Measurements from ENCODE around the gene TMEM267. TPM values are rescaled to one million over a fixed set of nuclear protein-coding genes. Genes with fewer than 3 reads are reported as not detected.
A peak's percentile ranks its signal among the peaks of the same experiment; 100 is the strongest.

The TMEM267 gene
- total RNA-seq, 1 experiment from 2014 or later: 17.5 TPM

DNA sequence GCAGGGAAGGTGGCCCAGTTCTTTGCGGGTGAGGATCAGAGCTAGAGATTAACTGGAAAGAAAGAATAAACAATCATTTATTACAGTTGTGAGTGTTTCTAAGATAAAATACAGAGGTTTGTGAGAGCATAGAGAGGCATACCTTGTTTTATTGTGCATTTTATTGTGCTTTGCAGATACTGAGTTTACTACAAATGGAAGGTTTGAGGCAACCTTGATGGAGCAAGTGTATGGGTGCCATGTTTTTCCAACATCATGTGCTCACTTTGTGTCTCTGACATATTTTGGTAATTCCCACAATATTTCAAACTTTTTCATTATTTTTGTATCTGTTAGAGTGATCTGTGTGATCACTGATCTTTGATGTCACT is 32.0 kb upstream of the TMEM267 start (continued):
- TF ChIP-seq EZH2phosphoT487 (IDR thresholded peaks at IDR 0.05; ENCODE audit: borderline replicate concordance) (no peak), EZH2 (IDR thresholded peaks at IDR 0.05) (no peak)

DNA sequence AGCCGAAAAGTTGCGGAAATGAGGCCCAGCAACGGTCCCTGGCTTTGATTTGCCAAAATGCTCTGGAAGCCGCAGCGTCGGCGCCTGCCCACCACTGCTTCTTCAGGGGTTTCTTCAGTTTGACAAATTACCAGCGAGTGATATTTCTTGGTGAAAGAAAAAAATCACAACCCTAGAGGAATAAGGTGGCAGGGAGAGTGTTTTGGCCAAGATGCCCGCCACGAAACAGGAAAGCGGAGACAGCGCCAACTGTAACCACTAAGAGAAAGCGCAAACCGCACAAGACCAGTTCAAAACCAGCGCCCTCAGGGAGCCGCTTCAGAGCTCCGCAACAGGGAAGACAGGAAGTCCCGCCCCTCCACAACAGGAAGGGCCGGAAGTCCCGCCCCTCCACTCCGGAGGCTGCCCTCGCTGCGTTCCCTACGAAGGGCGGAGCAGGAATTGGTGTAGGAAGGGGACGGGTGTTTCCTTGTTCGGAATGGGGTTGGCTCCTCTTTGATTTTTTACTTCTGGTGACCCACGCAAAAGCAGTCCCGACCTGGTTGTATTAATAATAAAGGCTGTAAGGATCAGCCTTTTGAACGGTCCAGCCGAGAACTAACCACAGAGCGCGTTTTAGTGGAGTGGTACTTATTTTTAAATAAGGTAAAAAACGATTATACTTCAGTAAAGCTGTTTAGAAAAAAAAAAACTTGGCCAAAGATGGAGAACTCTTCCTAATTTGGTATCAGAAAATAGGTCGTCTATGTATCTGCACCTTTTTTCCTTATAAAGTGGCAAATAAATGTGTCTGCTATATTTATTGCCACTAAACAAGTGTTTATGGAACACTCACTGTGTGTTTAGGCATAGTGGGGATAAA is 31.4 kb upstream of the TMEM267 start, which contains the start of gene C5orf34:
Gene C5orf34 (minus strand): TSS at position 333 of the 862 bp plus-strand sequence. CDS start 5,809 bp downstream, outside the sequence.
- DNase-seq (ENCODE audit: low read depth, low spot score): peak; percentile 90
- POLR2A ChIA-PET: interaction anchor here (0.6 to 1.1 kb wide), 5 partner anchors 9 to 320 kb away, joined by 3 to 10 read pairs (median 4); partner anchors contain the start of gene TMEM267
- TSS peak; percentile 95 for BruUV-seq (replicated peaks)
- Histone ChIP-seq H3K4me2 (ENCODE audit: low read length) (peak within 1 kb of the TSS; percentile 76), H3K36me3 (ENCODE audit: control insufficient read depth in 1 of 2, insufficient read depth in 2 of 2, low read length in 2 of 2) (no peaks in the 10 kb centered on the region), H3K27me3 (ENCODE audit: insufficient read depth, low read length) (no peaks in the 10 kb centered on the region), H3K79me2 (ENCODE audit: insufficient read depth, low read length) (peaks cover 16% of the 10 kb centered on the region), H2AFZ (ENCODE audit: low read depth, low read length, poor library complexity, severe bottlenecking) (peak within 1 kb of the TSS; percentile 79), H3K9me3 (ENCODE audit: control insufficient read depth in 1 of 2, insufficient read depth in 1 of 2, low read depth in 1 of 2, low read length in 2 of 2) (no peaks in the 10 kb centered on the region), H3K9me2 (ENCODE audit: insufficient read depth) (no peaks in the 10 kb centered on the region), H3K27ac (ENCODE audit: low read depth, low read length) (peak within 1 kb of the TSS; percentile 70), H3K4me3 (replicated peaks in 1 of 2; ENCODE audit: low read depth in 1 of 2, low read length in 2 of 2) (peak within 1 kb of the TSS; percentile 80 to 85), H4K20me1 (ENCODE audit: insufficient read depth) (no peaks in the 10 kb centered on the region), H3K9ac (ENCODE audit: low read length) (peak within 1 kb of the TSS; percentile 86), H3K4me1 (ENCODE audit: control insufficient read depth in 1 of 2, insufficient read depth in 2 of 2, low read length in 2 of 2) (peaks cover 5 to 18% of the 10 kb centered on the region in 2 experiments; a peak in 2 of 4 replicates)
- intact Hi-C loops (cut with micrococcal nuclease): no loop called here
- ATAC-seq: peak; percentile 99
- CTCF ChIA-PET: interaction anchor here (1.2 kb wide), 1 partner anchor 31 kb away, joined by 5 read pairs; the partner anchor contains the start of gene TMEM267
- TF ChIP-seq TCF7L2 (IDR thresholded peaks at IDR 0.05; ENCODE audit: borderline replicate concordance, extremely low read depth, insufficient read depth, insufficient read length): peak; percentile 77
- no peak for TF ChIP-seq FOSL1 (IDR thresholded peaks at IDR 0.05; ENCODE audit: low read depth)
- peak; percentile 94 for TF ChIP-seq POLR2A (IDR thresholded peaks at IDR 0.05; ENCODE audit: borderline replicate concordance, extremely low read depth, insufficient read depth, insufficient read length)
- TF ChIP-seq EGR1 (IDR thresholded peaks at IDR 0.05; ENCODE audit: low read depth): 0 out of 2 replicates have a peak, but pooled peaks have one; percentile 10
- 0 out of 2 replicates have a peak, but pooled peaks have one; percentile 18 for TF ChIP-seq CBX3 (IDR thresholded peaks at IDR 0.05; ENCODE audit: low read depth)
- TF ChIP-seq, protein P1, sequence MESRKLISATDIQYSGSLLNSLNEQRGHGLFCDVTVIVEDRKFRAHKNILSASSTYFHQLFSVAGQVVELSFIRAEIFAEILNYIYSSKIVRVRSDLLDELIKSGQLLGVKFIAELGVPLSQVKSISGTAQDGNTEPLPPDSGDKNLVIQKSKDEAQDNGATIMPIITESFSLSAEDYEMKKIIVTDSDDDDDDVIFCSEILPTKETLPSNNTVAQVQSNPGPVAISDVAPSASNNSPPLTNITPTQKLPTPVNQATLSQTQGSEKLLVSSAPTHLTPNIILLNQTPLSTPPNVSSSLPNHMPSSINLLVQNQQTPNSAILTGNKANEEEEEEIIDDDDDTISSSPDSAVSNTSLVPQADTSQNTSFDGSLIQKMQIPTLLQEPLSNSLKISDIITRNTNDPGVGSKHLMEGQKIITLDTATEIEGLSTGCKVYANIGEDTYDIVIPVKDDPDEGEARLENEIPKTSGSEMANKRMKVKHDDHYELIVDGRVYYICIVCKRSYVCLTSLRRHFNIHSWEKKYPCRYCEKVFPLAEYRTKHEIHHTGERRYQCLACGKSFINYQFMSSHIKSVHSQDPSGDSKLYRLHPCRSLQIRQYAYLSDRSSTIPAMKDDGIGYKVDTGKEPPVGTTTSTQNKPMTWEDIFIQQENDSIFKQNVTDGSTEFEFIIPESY (IDR thresholded peaks at IDR 0.05; ENCODE audit: extremely low read depth, insufficient replicate concordance, low read length): no peak
- TF ChIP-seq CEBPB (IDR thresholded peaks at IDR 0.05; ENCODE audit: low read depth): no peak
- TF ChIP-seq POLR2AphosphoS5 (IDR thresholded peaks at IDR 0.05; ENCODE audit: low read depth, low read length): peak; percentile 97
- TF ChIP-seq ELF1 (IDR thresholded peaks at IDR 0.05; ENCODE audit: borderline replicate concordance, low read depth): peak; percentile 70
- peak; percentile 89 for TF ChIP-seq SIN3A (IDR thresholded peaks at IDR 0.05; ENCODE audit: low read depth)
- no peak for TF ChIP-seq EZH2 (IDR thresholded peaks at IDR 0.05)
- TF ChIP-seq SP1 (IDR thresholded peaks at IDR 0.05; ENCODE audit: low read depth): peak; percentile 51
- TF ChIP-seq YY1 (IDR thresholded peaks at IDR 0.05; ENCODE audit: extremely low read depth, insufficient replicate concordance, low read depth, low read length): peak; percentile 81
- peak; percentile 42; the same call in 1 of the 2 replicates for TF ChIP-seq ZFX (IDR thresholded peaks at IDR 0.05)
- TF ChIP-seq, protein P2, sequence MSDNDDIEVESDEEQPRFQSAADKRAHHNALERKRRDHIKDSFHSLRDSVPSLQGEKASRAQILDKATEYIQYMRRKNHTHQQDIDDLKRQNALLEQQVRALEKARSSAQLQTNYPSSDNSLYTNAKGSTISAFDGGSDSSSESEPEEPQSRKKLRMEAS (IDR thresholded peaks at IDR 0.05): peak; percentile 68
- RAD21 ChIA-PET (ENCODE audit: low non-redundant PET in 1 of 2, low total read pairs in 2 of 2, uncharacterized antibody in 2 of 2, unreplicated experiment in 2 of 2): no interaction called here

All from HCT116 (cell line).